Psoas muscle (tissue), 8 donors: ENCODE data around the gene TLR10. TPM values are rescaled to one million over a fixed set of nuclear protein-coding genes. Genes with fewer than 3 reads are reported as not detected.

Experiments used
- ATAC-seq, 4 donors: fragments of 200-7000 bp; cut with Tn5 transposase; one replicate each; pipeline ENCODE4 v1.9.1; 2020; ENCODE audit warnings: moderate library complexity in 3 of 4, mild to moderate bottlenecking in 2 of 4
- DNase-seq, 2 donors: peaks; one replicate each; pipeline ENCODE4 v3.0.0-alpha.2; 2020
- H3K27ac ChIP-seq: fragments of 200-600 bp; one replicate; pipeline ENCODE4 v1.8.0; 2022
- H3K27me3 ChIP-seq, 3 donors: fragments of 200-600 bp in 1 of 3; one replicate each; pipeline versions ENCODE4 v1.6.1 to v1.8.0; 2013 to 2022; ENCODE audit warnings: low read length in 2 of 3, mild to moderate bottlenecking in 2 of 3, moderate library complexity in 1 of 3; ENCODE audit not compliant: insufficient read depth in 3 of 3
- H3K36me3 ChIP-seq, 2 donors: fragments of 200-600 bp in 1 of 2; one replicate each; pipeline versions ENCODE4 v1.6.1 to v1.8.0; 2013 to 2022; ENCODE audit warnings: low read depth in 1 of 2, mild to moderate bottlenecking in 1 of 2, moderate library complexity in 1 of 2; ENCODE audit not compliant: insufficient read depth in 1 of 2
- H3K4me1 ChIP-seq: fragments of 200-600 bp; one replicate; pipeline ENCODE4 v1.8.0; 2022
- H3K4me3 ChIP-seq: fragments of 200-600 bp; one replicate; pipeline ENCODE4 v1.8.0; 2022; ENCODE audit warnings: mild to moderate bottlenecking
- H3K9me3 ChIP-seq: fragments of 200-600 bp; one replicate; pipeline ENCODE4 v1.8.0; 2022
- CTCF ChIP-seq: fragments of 200-600 bp; IDR thresholded peaks from one replicate; pipeline ENCODE4 v1.8.0; 2022; ENCODE audit warnings: antibody characterized with exemption
- WGBS, 3 donors: extraction: QIAGEN DNeasy Blood & Tissue Kit; methylation state at CpG; one replicate each; pipeline versions ENCODE4 v1.1.6 to v1.1.7; 2013; 5-methylcytosine and 5-hydroxymethylcytosine counted together
- intact Hi-C, 2 donors: fragments of 100-400 bp; cut with DNase I; formaldehyde crosslinking; loops; one replicate each; pipeline versions ENCODE4 v1.11.0 to v1.14.2; 2022
- polyA plus RNA-seq, 3 donors: library from polyadenylated mRNA; stranded (reverse); fragments of 200-250 nt; gene quantifications; one replicate each; pipeline ENCODE4 v1.2.3, GENCODE V29; 2013
- total RNA-seq, 4 donors: library from RNA; stranded (reverse); fragmentation: NEBNext Ultra II Directional in 2 of 4; extraction: Animal tissue kit (Norgen Biotek cat#: 25700) in 2 of 4; gene quantifications; one replicate each; pipeline versions ENCODE4 v1.2.1 to v1.2.4, GENCODE V29; 2021 to 2023
- donor health status: healthy with polysubstance abuse.
- donor health status: DM: no; HTN: no; CAD: no; lungs with moderate emphysema.
- donor health status: Bipolar disorder and iron deficiency.
- donor health status: healthy.
- donor health status: DM: yes; HTN: yes; CAD: no.
- donor health status: DM: no; HTN: no; CAD: no.
- donor health status: DM: no; HTN: no; CAD: no.
- donor health status: DM: yes; HTN: yes; CAD: no.

The TLR10 gene
- total and polyA plus RNA-seq, 7 donors, result 0.01 to 0.17 (median 0.11) TPM; not detected in 2

DNA sequence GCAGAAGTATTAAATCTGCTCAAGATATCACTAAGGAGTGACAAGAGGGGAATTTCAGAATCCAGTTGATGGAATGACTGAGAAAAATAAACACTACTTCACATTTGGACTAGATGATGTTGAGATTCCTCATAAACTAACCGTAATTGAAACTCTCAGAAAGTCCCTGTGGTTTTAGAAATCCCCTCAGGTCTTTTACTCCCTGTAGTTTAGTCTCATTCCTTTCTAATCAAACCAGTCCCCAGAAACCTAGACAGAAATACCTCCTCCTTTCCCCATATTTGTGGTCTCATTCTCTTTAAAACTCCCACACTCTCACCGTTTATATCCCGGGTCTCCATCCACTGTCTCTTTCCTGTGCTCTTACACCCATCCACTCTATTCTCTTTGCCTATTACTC lies 36.8 kb upstream of the TLR10 start:
- H3K27ac ChIP-seq, result no peak overlapping the region
- no peak overlapping the region for H3K4me3 ChIP-seq
- peaks cover 0 to 3% (median 0%) of the 10 kb centered on the region in 3 donors for H3K27me3 ChIP-seq
- H3K9me3 ChIP-seq, result no peaks in the 10 kb centered on the region
- intact Hi-C loops, result no loop called here
- no peak for ATAC-seq
- TF ChIP-seq CTCF, result no peak
- no peaks in the 10 kb centered on the region for H3K4me1 ChIP-seq
- H3K36me3 ChIP-seq, result no peaks in the 10 kb centered on the region
- WGBS, 3 donors, result 70 to 87% (median 83%) methylated on average over 3 of the region's 3 CpGs
- DNase-seq, result no peak

DNA sequence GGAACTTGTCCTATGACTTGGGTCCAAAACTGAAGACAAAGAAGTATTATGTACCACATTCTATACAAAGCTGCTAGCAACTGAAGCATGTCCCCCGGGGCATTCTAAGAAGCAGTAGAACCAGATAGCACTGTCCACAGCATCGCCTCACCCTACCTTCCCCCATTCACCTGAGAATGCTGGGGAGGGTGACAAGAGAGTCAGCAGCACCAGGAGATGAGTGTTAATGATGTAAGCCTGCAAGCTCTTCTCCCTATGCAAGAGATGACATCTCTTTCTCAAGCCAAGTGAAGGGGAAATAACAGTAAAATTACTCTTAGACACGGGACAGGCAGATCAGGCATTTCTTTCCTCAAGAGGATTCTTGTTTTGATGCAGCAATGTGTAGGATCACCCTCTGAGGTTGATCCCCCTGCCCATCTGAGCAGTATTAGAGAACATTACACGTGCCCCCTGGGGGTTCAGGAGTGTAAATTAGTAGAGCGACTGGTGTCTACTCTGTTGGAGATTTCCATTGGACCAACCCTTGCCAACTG lies 35.7 kb upstream of the TLR10 start:
- TF ChIP-seq CTCF, result no peak
- Histone ChIP-seq H3K4me1 (no peaks in the 10 kb centered on the region), H3K27ac (no peak overlapping the region), H3K36me3 (no peaks in the 10 kb centered on the region), H3K9me3 (no peaks in the 10 kb centered on the region), H3K27me3 (peaks cover 0 to 3% (median 0%) of the 10 kb centered on the region in 3 donors), H3K4me3 (no peak overlapping the region)
- ATAC-seq (no peak), DNase-seq (no peak)
- intact Hi-C loops, result no loop called here
- WGBS, 3 donors, result 71 to 77% (median 73%) methylated on average over 5 of the region's 5 CpGs

DNA sequence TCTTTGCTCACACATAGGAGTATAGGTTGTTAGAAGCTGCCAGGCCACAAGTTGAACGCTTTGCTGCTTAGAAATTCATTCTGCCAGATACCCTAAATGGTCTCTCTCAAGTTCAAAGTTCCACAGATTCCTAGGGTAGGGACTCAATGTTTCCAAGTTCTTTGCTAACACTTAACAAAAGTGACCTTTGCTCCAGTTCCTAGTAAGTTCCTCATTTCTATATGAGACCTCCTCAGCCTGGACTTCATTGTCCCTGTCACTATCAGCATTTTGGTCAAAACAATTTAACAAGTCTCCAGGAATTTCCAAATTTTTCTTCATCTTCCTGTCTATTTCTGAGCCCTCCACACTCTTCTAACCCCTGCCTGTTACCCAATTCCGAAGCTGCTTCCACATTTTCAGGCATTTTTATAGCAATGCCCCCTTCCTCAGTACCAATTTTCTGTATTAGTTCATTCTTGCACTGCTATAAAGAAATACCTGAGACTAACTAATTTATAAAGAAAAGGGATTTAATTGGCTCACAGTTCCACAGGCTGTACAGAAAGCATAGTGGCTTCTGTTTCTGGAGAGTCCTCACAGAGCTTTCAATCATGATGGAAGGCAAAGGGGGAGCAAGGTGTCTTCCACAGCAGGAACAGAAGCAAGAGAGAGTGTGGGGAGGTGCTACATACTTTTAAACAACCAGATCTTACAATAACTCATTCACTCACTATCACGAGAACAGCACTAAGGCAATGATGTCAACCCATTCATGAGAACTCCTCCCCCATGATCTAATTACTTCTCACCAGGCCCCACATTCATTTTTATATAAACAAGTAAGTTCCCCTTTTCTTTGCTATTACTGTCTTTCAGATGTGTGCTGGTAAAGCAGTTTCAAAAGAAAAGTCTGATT lies 33.3 kb upstream of the TLR10 start:
- H3K27me3 ChIP-seq, result peaks cover 0 to 3% (median 0%) of the 10 kb centered on the region in 3 donors
- no peak for ATAC-seq
- H3K27ac ChIP-seq, result peak overlapping the region; percentile 15

GRCh38 chr4:38814386-38814785 lies 31.6 kb upstream of the TLR10 start:
- no peak for DNase-seq
- no peaks in the 10 kb centered on the region for H3K9me3 ChIP-seq
- intact Hi-C loops, result no loop called here
- ATAC-seq, result no peak
- peaks cover 0 to 3% (median 0%) of the 10 kb centered on the region in 3 donors for H3K27me3 ChIP-seq
- H3K36me3 ChIP-seq, result no peaks in the 10 kb centered on the region
- WGBS, 3 donors, result 68 to 73% (median 72%) methylated on average over 3 of the region's 3 CpGs
- H3K4me3 ChIP-seq, result no peak overlapping the region
- no peaks in the 10 kb centered on the region for H3K4me1 ChIP-seq
- no peak overlapping the region for H3K27ac ChIP-seq
- TF ChIP-seq CTCF, result no peak

More for the DNA sequence above, 33.3 kb upstream of the TLR10 start:
- TF ChIP-seq CTCF, result no peak
- no peak overlapping the region for H3K4me3 ChIP-seq
- no peak for DNase-seq
- H3K9me3 ChIP-seq, result no peaks in the 10 kb centered on the region
- H3K36me3 ChIP-seq, result no peaks in the 10 kb centered on the region
- WGBS, 3 donors, result 64 to 71% (median 65%) methylated on average over 3 of the region's 3 CpGs
- intact Hi-C loops, result no loop called here
- H3K4me1 ChIP-seq, result no peaks in the 10 kb centered on the region
